HG03196 (cell line): ENCODE data around the gene SMAD3.

Source experiments
- ATAC-seq: cut with Tn5 transposase; IDR thresholded peaks from one replicate; pipeline ENCODE4 v1.9.1; 2021; ENCODE audit not compliant: unreplicated experiment

SMAD3 gene

DNA sequence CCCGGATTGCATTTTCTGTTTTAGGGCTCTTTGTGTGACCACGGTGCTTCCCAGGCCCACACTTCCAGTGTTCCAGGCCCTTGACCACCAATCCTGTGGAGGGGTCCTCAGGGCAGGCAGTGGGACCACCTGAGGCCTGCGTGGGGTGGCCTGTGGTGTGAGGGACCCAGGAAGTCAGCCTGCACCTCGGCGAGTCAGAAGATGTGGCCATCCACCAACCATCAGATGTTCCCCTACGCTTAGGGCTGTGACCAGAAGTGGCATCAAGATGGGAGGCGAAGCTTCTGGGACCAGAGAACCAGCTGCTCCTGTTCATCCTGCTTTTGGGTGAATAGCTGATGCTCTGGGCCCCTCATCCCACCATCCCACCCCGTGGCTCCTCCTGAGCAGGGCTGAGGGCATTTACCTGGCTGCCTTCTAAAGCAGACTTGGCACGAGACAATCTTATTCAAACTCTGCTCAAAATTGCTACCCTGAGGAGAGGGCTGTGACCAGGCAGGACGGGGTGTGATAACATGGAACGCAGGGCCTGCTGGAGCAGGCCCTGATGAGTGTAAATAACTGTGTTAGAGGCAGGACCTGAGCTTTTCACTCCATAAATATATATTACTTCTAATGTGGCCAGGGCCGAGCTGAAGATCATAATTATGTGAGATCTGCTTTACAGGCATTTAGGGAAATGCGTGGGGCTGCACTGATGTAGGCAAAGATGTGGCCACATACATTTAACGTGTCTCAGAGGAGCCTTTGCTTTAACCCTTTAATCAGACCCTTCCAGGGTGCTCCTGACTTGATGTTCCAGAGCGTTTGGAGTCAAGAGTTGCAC, 28.8 kb downstream of the SMAD3 start:
- no peak for ATAC-seq

DNA sequence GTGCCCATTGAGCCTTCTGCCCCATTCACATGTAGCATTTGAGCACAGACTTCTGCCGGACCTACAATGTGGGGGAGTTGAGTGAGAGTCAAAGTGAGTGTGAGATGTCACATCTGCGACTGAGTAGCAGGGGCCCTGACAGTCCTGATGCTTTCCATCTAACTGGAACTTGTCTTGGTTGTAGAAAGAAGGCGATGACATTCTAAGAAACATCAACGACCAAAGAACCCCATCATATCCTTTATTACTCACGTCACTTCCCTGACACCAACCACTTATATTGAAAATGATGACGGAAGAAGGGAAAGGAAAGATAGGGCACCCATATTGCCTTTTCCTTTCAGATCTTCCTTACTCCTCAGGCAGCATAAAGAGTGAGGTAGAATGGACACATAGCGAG, 30.5 kb downstream of the SMAD3 start:
- no peak for ATAC-seq

DNA sequence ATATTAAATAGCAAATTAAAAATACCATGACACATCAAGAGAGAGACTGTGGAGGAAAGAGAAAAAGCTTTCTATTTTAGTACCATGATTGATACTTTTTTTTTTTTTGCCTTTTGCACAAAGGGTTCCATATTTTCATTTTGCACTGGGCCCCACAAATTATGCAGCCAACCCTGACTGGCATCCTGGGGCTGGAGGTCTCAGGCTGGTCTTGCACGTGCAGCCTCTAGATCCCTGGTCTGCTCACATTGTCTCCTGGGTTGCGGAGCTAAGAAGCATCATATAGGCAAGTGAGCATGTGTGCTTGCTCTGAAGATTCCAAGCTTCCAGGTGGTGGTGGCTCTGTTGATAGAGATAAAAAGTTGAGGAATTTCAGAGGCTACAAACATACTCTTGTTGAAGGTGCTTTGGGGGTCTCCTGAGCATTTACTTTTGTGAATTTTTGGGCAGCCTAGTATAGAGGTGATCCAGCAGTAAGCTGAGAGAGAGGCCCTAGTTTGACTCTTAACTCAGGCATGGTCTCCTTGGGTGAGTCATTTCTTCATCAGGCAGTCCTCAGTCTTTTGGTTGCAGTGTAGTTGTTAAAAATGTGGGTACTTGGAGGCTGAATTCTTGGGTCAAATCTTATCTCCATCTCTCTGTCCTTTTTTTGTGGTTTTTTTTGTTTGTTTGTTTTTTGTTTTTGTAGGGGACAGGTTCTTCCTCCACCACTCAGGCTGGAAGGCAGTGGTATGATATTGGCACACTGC, 31.3 kb downstream of the SMAD3 start:
- no peak for ATAC-seq

DNA sequence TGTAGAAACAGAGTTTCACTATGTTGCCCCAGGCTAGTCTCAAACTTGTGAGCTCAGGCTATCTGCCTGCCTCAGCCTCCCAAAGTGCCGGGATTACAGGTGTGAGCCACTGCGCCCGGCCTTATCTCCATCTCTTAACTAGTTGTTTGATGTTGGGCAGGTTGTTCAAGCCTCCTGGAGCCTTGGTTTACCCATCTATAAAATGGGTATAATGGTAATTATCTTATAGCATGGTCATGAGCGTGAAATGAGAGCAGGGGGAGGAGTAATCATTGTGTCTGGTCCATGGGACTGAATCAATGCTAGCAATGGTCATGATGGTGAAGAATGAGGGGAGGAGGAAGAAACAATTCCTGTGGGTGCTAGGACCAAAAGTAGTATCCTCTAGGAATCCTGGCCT, 32.0 kb downstream of the SMAD3 start:
- ATAC-seq: no peak

DNA sequence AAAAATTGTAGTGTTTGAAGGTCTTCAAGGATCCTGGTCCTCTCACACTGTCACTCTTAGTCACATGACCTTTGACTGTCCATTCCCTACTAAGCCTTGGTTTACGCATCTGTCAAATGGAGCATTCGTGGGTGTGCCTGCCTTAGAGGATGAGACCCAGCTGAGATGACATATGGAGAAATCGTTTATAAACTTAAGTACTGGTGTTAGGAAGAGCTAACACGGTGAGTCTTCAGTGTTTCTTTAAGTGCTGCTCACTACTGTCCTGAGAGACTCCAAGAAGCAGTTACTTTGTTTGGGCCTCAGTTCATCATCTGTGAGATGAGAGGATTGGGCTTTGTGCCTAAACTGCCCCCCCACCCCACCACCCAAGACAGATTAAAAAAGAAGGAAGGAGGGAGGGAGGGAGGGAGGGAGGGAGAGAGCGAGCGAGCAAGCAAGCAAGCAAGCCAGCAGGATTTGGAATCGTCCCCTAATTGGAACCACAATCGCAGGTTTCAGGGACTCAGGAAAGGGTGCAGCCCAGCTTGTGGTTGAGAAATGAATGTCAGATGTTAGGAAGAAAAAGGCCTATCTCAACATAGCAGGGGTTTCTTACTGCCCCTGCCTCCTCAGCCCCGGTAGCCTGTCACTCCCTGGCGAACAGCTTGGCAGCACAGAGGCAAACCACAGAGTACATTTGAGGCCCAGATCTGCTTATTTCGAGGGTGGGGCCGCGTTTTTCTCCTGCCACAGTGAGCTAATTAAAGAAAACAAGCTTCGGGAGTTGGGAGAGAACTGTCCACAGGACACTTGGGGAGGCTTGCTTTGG, 32.7 kb downstream of the SMAD3 start:
- no peak for ATAC-seq

DNA sequence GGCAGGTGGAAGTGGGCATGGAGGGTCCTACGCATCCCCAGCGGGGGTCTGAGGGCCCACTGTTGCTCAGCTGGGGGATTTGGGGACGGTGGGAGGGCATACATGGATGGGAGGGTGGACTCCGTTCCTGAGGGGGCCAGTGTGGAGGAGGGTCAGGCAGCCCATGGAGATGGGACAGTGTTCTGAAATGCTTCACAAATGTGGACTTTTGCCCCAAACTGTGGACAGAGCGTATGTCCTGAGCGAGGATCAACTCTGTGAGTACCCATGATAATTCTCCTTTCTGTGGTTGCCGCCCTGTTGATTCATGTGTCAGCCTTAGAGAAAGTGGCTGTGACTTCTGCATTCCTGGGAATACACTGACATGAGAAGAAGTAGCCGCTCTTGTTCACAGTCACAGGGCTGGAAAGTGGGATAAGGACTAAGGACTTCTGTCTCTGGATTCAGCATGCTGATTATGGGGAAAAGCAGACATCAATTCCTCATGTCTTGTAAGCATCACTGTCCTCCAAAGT, 33.4 kb downstream of the SMAD3 start:
- no peak for ATAC-seq

DNA sequence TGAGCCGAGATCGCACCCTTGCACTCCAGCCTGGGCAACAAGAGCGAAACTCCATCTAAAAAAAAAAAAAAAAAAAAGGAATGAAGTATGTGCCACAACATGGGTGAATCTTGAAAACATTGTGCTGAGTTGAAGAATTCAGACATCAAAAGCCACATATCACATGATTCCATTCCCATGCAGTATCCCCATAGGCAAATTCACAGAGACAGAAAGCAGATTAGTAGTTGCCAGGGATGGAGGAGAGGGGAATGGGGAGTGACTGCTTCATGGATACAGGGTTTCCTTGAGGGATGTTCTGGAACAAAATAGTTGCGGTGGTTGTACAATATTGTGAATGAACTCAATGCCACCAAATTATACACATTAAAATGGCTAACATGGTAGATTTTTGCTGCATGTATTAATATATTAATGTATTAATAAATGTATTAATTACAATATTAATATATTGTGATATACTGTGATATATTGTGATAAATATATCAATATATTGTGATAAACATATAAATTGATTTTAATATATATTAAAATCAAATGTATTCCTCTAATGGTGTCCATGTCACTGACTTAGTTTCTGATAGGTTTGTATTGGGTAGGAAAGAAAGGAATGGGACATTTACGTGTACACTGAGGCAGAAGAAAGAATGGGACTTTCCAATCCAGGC, 34.9 kb downstream of the SMAD3 start:
- no peak for ATAC-seq

DNA sequence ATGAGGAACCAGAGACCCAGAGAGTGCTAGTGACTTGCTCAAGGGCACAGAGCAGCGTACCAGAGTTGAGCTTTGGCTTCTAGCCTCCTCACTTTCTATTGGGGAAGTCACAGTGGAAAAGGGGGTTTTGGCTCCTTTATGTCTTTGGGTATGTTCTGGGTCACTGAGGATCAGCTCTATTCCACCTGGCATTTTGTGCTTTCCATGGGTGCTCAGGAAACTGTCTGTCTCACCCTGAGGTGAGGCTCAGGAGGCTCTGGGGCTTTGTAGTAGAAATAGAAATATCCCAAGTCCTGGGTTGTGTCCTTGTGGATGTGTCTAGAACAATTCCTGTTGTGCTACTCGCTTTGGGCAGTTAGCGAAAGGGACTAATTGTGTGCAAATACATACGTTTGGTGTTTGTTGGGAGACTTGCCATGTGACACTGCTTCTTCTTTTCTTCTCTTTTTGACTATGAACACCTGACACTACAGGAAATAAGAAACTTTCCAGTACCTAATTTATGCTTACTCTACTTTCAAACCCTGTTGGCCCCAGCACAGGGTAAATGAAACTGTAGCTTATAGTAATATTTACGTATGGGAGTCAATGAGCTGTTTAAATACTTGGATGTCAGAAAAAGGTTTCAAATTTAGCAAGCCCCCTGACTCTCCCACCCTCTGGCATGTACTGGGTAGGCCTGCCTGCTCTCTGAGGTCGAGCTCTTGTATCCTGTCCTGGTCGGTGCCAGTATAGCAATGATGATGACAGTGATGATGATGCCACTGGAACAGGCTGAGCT, 35.6 kb downstream of the SMAD3 start:
- peak; percentile 49 for ATAC-seq

DNA sequence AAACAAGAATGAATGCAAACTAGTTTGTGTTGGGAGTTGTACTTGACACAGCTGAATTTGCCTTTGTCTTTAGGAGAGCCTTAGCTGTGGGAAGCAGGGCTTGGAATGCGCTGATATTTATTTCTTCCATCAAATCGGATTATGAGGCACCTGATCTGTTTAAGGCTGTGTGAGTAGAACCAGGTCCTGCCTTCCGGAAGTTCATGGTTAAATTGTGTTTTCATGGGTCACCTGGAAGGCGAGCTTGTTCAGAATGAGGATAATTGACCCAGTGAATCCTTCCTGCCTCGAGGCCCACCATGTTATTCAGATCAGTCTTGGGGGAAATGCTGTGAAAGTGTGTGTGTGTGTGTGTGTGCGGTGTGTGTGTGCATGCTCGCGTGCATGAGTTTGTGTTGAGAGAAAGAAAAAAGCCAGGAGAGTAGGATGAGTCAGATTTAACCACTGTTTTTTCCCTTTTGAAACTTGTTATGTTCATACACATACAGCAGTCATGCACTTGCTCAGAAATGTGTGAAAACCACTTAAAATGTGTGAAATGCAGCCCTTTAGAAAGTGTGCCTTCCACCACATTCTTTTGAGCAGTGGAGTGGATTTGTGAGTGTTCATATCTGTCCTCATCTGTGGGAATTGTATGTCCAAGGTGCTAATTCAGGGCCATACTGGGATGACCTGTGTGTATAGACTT, 36.7 kb downstream of the SMAD3 start:
- no peak for ATAC-seq

DNA sequence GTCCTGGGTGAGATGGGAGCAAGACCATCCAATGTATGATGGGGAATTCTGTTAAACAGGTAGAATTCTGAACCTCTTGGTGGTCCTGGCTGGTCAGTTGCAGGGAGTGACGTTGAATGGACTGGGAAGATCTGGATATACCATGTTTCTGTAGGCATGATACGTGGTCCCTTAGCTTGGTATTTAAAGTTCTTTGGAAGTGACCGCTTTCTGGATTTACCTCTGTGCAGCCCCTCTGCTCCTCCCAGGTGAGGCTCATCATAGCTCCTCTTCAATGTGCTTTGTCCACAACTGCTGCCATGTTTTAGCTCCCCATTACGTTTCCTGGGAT, 37.2 kb downstream of the SMAD3 start:
- ATAC-seq: no peak

DNA sequence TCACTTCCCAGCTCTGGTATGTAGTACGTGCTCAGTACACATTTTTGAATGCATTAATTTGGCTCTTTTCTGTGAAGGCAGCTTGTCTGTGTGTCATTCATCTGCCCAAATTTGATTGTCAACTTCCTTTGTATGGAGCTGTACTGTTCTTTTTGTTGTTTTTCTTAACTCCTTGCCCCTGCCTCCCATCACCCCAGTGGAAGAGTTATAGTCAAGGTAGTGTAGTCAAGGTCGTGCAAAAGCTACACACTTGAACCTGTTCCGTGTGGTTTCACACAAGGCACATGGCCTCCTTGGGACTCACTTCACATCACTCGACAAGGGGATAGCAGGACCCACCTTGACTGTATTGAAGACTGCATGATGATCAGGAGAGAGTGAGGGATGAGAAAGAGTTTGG, 37.6 kb downstream of the SMAD3 start:
- ATAC-seq: no peak

DNA sequence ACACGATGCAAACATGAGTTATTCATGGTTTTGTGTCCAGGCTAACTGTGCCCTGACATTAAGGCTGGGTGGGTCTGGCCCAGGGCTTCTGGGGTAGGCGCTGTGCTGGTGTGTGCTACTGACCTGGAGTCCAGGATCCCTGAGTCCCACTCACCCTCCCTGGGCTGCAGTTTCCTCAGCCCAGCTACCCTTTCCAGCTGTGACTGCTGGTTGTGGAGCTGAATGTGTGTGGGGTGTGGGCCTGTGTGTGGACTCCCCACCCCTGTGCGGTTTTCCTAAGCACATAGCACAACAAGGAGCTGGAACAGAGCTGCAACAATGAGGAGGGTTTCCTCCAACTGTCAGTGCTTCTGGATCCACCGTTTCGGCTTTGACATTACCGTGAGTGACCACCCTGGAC, 38.0 kb downstream of the SMAD3 start:
- ATAC-seq: no peak

DNA sequence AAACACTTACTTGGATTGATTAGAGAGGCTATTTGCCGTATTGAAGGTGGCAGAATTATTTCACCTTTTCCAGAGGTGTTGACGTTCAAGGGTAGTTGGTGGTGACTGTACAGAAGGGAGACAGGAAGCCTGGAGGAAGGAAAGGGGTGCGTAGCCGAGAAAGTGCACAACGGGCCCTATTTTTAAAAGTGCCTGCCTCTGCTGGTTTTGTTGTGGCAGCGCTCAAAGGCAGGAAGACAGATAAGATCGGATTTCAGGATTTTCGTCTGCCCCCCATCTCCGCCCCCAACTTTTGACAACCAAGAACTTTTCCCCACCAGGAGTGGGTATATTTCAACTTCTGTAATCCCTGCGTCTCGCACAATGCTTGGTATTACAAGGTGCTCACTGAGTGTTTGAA, 38.5 kb downstream of the SMAD3 start:
- no peak for ATAC-seq

DNA sequence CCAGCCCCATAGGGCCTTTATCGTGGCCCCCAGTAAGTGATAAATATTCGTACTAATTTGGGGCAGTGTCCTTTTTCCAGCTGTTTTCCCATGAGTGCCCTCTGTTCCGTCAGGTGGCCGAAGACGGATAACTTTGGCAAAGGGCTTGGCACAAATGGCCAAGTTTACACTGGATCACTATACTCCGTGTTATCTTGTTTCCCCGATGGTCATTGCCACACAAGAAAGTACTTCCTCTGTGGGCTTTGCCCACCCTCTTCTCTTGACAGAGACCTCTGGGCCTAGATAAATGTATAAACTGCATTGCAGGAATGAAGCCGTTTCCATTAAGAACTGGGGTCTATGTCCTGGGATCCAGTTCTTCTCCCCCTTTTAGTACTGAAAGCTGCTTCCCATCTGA, 39.1 kb downstream of the SMAD3 start:
- no peak for ATAC-seq

DNA sequence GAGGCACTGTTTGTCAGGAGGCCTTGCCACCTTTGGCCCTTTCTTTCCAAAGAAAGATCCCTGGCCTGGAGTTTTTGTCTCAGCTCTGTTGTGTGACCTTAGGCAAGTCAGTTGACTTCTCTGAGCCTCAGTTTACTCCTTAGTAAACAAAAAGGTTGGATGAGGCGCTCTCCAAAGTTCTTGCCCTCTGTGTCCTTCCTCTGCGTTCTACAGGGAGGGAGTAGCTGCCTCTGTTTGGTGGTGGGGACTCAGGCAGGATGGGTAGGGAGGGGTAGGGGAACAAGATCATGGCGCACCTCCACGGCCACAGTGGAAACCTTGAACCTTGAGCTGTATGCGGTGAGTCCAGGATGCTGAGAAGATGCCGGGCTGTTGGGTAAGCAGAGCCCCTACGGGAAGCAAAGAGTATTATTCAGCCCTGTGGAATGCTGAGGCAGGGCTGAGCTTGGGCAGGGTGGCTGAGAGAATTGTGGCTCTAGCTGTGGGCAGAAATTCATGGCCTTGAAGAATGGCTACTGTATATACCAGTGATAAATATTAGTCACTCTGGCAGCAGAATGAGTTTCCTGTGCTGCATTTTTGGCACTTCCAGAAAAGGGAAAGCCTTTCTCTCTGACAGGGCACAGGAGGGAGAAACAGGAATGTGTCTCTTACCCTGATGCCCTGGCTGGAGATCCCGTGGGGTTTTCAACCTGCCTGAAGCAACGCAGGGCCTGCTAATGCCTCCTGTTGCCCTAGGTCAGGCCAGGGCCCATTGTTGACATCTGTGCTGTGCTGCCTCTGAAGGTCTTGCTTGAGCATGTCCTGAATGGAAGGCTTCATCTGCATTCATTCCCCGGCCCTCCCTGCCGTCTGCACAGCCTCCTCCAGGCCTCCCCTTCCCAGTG, 39.9 kb downstream of the SMAD3 start:
- ATAC-seq: no peak

DNA sequence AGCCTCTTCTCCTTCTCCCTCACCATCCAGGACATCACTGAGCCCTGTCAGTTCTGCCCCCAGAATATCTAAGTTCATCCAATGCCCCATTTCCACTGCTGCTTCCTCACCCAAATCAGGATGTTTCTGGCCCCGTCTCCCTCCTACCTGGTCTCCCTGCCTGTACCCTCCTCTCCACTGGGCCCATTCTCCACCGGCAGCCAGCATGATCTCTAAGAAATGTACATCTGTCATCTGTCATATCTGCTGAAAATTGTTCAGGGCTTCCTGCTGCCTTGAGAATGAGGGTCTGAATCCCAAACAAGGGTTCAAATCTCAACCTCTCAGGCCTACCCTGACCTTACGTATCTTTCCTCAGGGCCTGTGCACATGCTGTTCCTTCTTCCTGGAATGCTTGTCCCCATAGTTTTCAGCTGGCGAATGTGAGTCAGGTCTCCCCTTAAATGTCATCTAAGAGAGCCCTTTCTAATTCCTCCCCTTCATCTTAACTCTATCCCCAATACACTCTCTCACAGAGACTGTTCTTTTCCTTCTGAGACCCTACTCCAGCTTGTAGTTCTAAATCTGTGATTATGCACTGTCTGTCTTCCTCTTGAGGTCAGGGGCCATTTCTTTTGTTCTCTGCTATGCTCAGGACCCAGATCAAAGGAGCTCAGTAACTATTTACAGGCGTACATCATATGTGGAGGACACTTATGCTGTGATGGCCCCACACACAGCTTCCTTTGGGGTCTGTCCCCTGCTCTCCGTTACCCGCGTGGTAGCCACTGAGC, 40.8 kb downstream of the SMAD3 start:
- ATAC-seq: no peak

DNA sequence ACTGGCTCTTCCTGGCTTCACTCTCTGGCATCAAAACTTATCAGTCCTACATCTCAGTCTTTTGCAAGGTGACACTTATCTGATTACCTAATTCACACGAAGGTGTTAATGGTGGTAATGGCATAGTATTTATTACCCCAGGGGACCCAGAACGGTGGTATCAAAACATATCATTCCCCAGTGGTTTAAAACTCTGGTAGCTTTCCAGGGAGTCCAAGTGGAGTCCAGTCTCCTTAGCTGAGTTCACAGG, 41.3 kb downstream of the SMAD3 start:
- no peak for ATAC-seq
